NCI-H345 treated with DMSO at 0.1 percent for 48 hours (cell line): Measurements from ENCODE around the gene NAPSA.
"Not testable (repeated sequence)": the region's sequence is repeated elsewhere in the genome, so short reads cannot be mapped to it uniquely, and the experiment has no call there.

Experiments used
- DNase-seq: peaks from one replicate; lab custom pipeline; 2025; ENCODE audit not compliant: unreplicated experiment; lab: John Stamatoyannopoulos, UW

NAPSA gene

GRCh38 chr19:50365434-50366306, at the start of gene NAPSA:
NAPSA (minus strand) TSS chr19:50365639; CDS start chr19:50365621, 18 bp downstream.
- no peak for DNase-seq

GRCh38 chr19:50413531-50413930, 48.1 kb upstream of the NAPSA start:
- DNase-seq: no peak

GRCh38 chr19:50413096-50413495, 47.7 kb upstream of the NAPSA start:
- no peak for DNase-seq

- DNase-seq: no peak
These were observed 47.0 kb upstream of the NAPSA start for GRCh38 chr19:50412419-50412818.

GRCh38 chr19:50410109-50410508, 44.7 kb upstream of the NAPSA start:
- no peak for DNase-seq

- DNase-seq: no peak
These were observed 43.9 kb upstream of the NAPSA start for GRCh38 chr19:50409347-50409746.

GRCh38 chr19:50406829-50407228, 41.4 kb upstream of the NAPSA start:
- DNase-seq: no peak

- DNase-seq: no peak
These were observed 40.8 kb upstream of the NAPSA start for GRCh38 chr19:50406156-50406820.

GRCh38 chr19:50402544-50403301, 37.3 kb upstream of the NAPSA start:
- no peak for DNase-seq

GRCh38 chr19:50401605-50402450, 36.4 kb upstream of the NAPSA start:
- DNase-seq: no peak

- DNase-seq: no peak
These were observed 33.9 kb upstream of the NAPSA start for GRCh38 chr19:50399368-50399745.

- no peak for DNase-seq
These were observed 33.4 kb upstream of the NAPSA start for GRCh38 chr19:50398675-50399367.

GRCh38 chr19:50394017-50394416, 28.6 kb upstream of the NAPSA start:
- no peak for DNase-seq

- no peak for DNase-seq
These were observed 28.1 kb upstream of the NAPSA start for GRCh38 chr19:50393589-50393988.

- DNase-seq: no peak
These were observed 27.3 kb upstream of the NAPSA start for GRCh38 chr19:50392759-50393158.

- not testable (repeated sequence) for DNase-seq
These were observed 25.5 kb upstream of the NAPSA start for GRCh38 chr19:50390952-50391351.

- not testable (repeated sequence) for DNase-seq
These were observed 24.9 kb upstream of the NAPSA start for GRCh38 chr19:50390295-50390694.

GRCh38 chr19:50387868-50388245, 22.4 kb upstream of the NAPSA start:
- no peak for DNase-seq

- no peak for DNase-seq
These were observed 21.9 kb upstream of the NAPSA start for GRCh38 chr19:50387176-50387867.
